Keratinocyte (primary cell): ENCODE measurements around the gene SKP2. TPM values are rescaled to one million over a fixed set of nuclear protein-coding genes. Genes with fewer than 3 reads are reported as not detected.

Source experiments
- DNase-seq: peaks from one replicate; pipeline ENCODE4 v3.0.0-alpha.2; 2011; ENCODE audit warnings: low read depth, missing footprints, low spot score
- FAIRE-seq: peaks from 2 replicates; lab custom pipeline; 2011; peaks lifted over from hg19 to GRCh38; lab: Jason Lieb, UNC
- H2AFZ ChIP-seq: 2 replicates; pipeline ENCODE4 v1.6.0; 2012; ENCODE audit warnings: low read length, control low read depth, inconsistent platforms; ENCODE audit not compliant: control insufficient read depth
- H3K27ac ChIP-seq: 2 replicates; pipeline ENCODE4 v1.5.1; 2011; ENCODE audit warnings: low read length; ENCODE audit not compliant: control insufficient read depth, insufficient read depth
- H3K27me3 ChIP-seq: 3 replicates; pipeline ENCODE4 v1.6.0; 2011; ENCODE audit warnings: low read length; ENCODE audit not compliant: control insufficient read depth, insufficient read depth; ENCODE audit errors: extremely low read depth
- H3K36me3 ChIP-seq, 2 experiments: 2 replicates in 1 of 2; 3 replicates in 1 of 2; pipeline ENCODE4 v1.5.1; 2011; ENCODE audit warnings: low read length in 2 of 2, mild to moderate bottlenecking in 1 of 2; ENCODE audit not compliant: control insufficient read depth in 2 of 2, insufficient read depth in 2 of 2; ENCODE audit errors: extremely low read depth in 1 of 2
- H3K4me1 ChIP-seq: 3 replicates; pipeline ENCODE4 v1.5.1; 2011; ENCODE audit warnings: low read length; ENCODE audit not compliant: control insufficient read depth, insufficient read depth; ENCODE audit errors: extremely low read depth
- H3K4me2 ChIP-seq: 3 replicates; pipeline ENCODE4 v1.6.0; 2011; ENCODE audit warnings: low read depth, low read length; ENCODE audit not compliant: control insufficient read depth, insufficient read depth; ENCODE audit errors: extremely low read depth
- H3K4me3 ChIP-seq, 3 experiments: fragments of 200-600 bp in 1 of 3; sonication (generic) in 1 of 3; 2 replicates in 2 of 3; 3 replicates in 1 of 3; pipeline ENCODE4 v1.5.1; 2011 to 2016; ENCODE audit warnings: low read length in 3 of 3, mild to moderate bottlenecking in 3 of 3, control low read depth in 2 of 3, inconsistent platforms in 1 of 3, low read depth in 1 of 3, mixed read lengths in 1 of 3, mixed run types in 1 of 3, moderate library complexity in 1 of 3; ENCODE audit not compliant: control insufficient read depth in 2 of 3, insufficient read depth in 2 of 3; ENCODE audit errors: extremely low read depth in 1 of 3
- H3K79me2 ChIP-seq: 2 replicates; pipeline ENCODE4 v1.6.0; 2012; ENCODE audit warnings: low read length; ENCODE audit not compliant: control insufficient read depth, insufficient read depth
- H3K9ac ChIP-seq: 3 replicates; pipeline ENCODE4 v1.6.0; 2011; ENCODE audit warnings: low read length; ENCODE audit not compliant: control insufficient read depth, insufficient read depth; ENCODE audit errors: extremely low read depth
- H3K9me1 ChIP-seq: 3 replicates; pipeline ENCODE4 v1.6.0; 2011; ENCODE audit warnings: low read length; ENCODE audit not compliant: control insufficient read depth, insufficient read depth; ENCODE audit errors: extremely low read depth
- H3K9me3 ChIP-seq: 2 replicates; pipeline ENCODE4 v1.5.1; 2012; ENCODE audit warnings: low read depth, low read length; ENCODE audit not compliant: control insufficient read depth
- H4K20me1 ChIP-seq: 3 replicates; pipeline ENCODE4 v1.6.0; 2011; ENCODE audit warnings: low read length; ENCODE audit not compliant: control insufficient read depth, insufficient read depth; ENCODE audit errors: extremely low read depth
- EZH2 ChIP-seq: IDR thresholded peaks from one replicate; pipeline ENCODE4 v1.6.1; 2012; ENCODE audit warnings: inconsistent platforms, mild to moderate bottlenecking, low read length, moderate library complexity
- dilution Hi-C: fragments of 300-500 bp; cut with MboI; formaldehyde crosslinking; loops from one replicate; pipeline ENCODE4 v1.7.0; 2020; ENCODE audit warnings: low sequenced_read_pairs; ENCODE audit not compliant: extremely low pct_ligation_motif_present
- polyA plus RNA-seq, 5 experiments: library from polyadenylated mRNA; depleted of rRNA in 3 of 5; stranded (reverse) in 3 of 5; stranded (forward) in 1 of 5; unstranded in 1 of 5; fragments of >200 nt; gene quantifications; 1 replicate in 1 of 5; 2 replicates in 3 of 5; 3 replicates in 1 of 5; pipeline versions ENCODE4 v1.2.1 to v1.2.3, GENCODE V29; 2011 to 2012; ENCODE audit warnings: missing spikeins in 2 of 5, low read depth in 1 of 5, low replicate concordance in 1 of 5
- TF ChIP-seq, protein P1 (sequence below), 3 experiments: IDR thresholded peaks in 1 of 3; conservative IDR thresholded peaks in 1 of 3; optimal IDR thresholded peaks in 1 of 3; 2 replicates in 2 of 3; 3 replicates in 1 of 3; pipeline versions ENCODE3 to v1.5.1; 2011; ENCODE audit warnings: low read length in 3 of 3, mild to moderate bottlenecking in 3 of 3, moderate library complexity in 2 of 3, control low read depth in 1 of 3, inconsistent platforms in 1 of 3; ENCODE audit not compliant: insufficient read depth in 2 of 3; ENCODE audit errors: extremely low read depth in 1 of 3

The SKP2 gene
- polyA plus RNA-seq, 1 donor (not counting 4 experiments of a cell fraction or from before 2014, with no cell fraction given): 34.6 TPM

DNA sequence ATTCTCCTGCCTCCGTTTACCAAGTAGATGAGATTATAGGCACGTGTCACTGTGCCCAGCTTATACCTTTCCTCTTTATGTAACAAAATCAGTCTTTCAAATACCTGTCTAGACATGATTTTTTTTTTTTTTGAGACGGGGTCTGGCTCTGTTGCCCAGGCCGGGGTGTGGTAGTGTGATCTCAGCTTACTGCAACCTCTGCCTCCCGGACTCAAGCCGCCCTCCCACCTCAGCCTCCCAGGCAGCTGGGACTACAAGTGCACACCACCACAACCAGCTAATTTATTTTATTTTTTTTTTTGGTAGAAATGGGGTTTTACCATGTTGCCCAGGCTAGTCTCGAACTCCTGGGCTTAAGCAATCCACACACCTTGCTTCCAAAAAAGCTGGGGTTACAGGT, 76.6 kb downstream of the SKP2 start:
- no peak overlapping the region for H3K27ac ChIP-seq
- H3K4me3 ChIP-seq: no peak overlapping the region
- no peaks in the 10 kb centered on the region for H3K79me2 ChIP-seq
- no peak overlapping the region for H3K9ac ChIP-seq
- H2AFZ ChIP-seq: no peak overlapping the region
- H3K36me3 ChIP-seq: peaks cover 0 to 3% of the 10 kb centered on the region in 2 experiments
- H3K27me3 ChIP-seq: no peaks in the 10 kb centered on the region
- no peak overlapping the region for H3K4me2 ChIP-seq
- no peaks in the 10 kb centered on the region for H3K4me1 ChIP-seq
- FAIRE-seq: no peak
- H3K9me3 ChIP-seq: no peaks in the 10 kb centered on the region
- no peaks in the 10 kb centered on the region for H3K9me1 ChIP-seq
- no peaks in the 10 kb centered on the region for H4K20me1 ChIP-seq
- dilution Hi-C loops: no loop called here
- no peak for DNase-seq
- TF ChIP-seq EZH2: no peak
- TF ChIP-seq, protein P1, sequence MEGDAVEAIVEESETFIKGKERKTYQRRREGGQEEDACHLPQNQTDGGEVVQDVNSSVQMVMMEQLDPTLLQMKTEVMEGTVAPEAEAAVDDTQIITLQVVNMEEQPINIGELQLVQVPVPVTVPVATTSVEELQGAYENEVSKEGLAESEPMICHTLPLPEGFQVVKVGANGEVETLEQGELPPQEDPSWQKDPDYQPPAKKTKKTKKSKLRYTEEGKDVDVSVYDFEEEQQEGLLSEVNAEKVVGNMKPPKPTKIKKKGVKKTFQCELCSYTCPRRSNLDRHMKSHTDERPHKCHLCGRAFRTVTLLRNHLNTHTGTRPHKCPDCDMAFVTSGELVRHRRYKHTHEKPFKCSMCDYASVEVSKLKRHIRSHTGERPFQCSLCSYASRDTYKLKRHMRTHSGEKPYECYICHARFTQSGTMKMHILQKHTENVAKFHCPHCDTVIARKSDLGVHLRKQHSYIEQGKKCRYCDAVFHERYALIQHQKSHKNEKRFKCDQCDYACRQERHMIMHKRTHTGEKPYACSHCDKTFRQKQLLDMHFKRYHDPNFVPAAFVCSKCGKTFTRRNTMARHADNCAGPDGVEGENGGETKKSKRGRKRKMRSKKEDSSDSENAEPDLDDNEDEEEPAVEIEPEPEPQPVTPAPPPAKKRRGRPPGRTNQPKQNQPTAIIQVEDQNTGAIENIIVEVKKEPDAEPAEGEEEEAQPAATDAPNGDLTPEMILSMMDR (optimal IDR thresholded peaks at IDR 0.05 in 1 of 3, IDR thresholded peaks at IDR 0.05 in 1 of 3, conservative IDR thresholded peaks at IDR 0.05 in 1 of 3; ENCODE audit: extremely low read depth in 1 of 3, insufficient read depth in 2 of 3, low read length in 3 of 3): no peak

DNA sequence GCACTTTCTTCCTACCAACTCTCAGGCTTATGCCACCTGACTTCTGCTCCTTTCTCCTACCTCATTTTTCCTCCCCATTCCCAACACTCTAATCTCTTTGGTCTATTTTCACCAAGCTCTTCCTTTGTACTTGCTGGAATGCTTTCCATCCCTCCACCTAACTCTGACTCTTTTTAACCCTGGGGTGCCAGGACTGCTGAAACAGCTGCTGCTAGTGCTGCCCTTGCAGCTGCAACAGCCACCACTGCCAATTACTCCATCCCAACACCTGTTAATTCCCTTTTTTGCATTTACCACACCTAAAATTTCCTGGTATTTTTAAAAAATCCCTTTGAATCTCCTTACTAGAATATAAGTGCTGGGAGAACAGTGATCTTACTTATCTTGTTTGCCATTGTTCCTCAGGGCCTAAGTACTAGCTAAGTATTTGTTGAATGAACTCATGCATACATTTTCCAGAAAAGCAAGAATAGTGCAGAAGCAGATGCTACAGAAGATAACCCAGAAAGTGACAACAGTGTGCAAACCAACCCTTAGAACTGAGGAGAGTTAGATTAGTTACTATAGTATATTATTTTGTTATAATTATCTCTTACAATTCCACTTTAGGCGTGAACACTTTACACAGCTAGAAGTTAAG, 78.4 kb downstream of the SKP2 start:
- Histone ChIP-seq H3K9me3 (no peaks in the 10 kb centered on the region), H3K9ac (no peak overlapping the region), H3K4me2 (no peak overlapping the region), H2AFZ (no peak overlapping the region), H4K20me1 (no peaks in the 10 kb centered on the region), H3K79me2 (no peaks in the 10 kb centered on the region), H3K4me3 (no peak overlapping the region), H3K9me1 (no peaks in the 10 kb centered on the region), H3K27ac (no peak overlapping the region), H3K4me1 (no peaks in the 10 kb centered on the region), H3K27me3 (no peaks in the 10 kb centered on the region), H3K36me3 (no peaks in the 10 kb centered on the region)
- DNase-seq: no peak
- TF ChIP-seq, protein P1 (optimal IDR thresholded peaks at IDR 0.05 in 1 of 3, IDR thresholded peaks at IDR 0.05 in 1 of 3, conservative IDR thresholded peaks at IDR 0.05 in 1 of 3; ENCODE audit: extremely low read depth in 1 of 3, insufficient read depth in 2 of 3, low read length in 3 of 3): no peak
- no peak for TF ChIP-seq EZH2
- dilution Hi-C loops: no loop called here
- FAIRE-seq: no peak
